NCI-H748 treated with DMSO at 0.1 percent for 48 hours (cell line): ENCODE data around the gene POU6F1.
"Not testable (repeated sequence)": the region's sequence is repeated elsewhere in the genome, so short reads cannot be mapped to it uniquely, and the experiment has no call there.

Experiments
- DNase-seq: peaks from one replicate; lab custom pipeline; 2025; lab: John Stamatoyannopoulos, UW

POU6F1 gene, protein sequence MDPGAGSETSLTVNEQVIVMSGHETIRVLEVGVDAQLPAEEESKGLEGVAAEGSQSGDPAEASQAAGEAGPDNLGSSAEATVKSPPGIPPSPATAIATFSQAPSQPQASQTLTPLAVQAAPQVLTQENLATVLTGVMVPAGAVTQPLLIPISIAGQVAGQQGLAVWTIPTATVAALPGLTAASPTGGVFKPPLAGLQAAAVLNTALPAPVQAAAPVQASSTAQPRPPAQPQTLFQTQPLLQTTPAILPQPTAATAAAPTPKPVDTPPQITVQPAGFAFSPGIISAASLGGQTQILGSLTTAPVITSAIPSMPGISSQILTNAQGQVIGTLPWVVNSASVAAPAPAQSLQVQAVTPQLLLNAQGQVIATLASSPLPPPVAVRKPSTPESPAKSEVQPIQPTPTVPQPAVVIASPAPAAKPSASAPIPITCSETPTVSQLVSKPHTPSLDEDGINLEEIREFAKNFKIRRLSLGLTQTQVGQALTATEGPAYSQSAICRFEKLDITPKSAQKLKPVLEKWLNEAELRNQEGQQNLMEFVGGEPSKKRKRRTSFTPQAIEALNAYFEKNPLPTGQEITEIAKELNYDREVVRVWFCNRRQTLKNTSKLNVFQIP

DNA sequence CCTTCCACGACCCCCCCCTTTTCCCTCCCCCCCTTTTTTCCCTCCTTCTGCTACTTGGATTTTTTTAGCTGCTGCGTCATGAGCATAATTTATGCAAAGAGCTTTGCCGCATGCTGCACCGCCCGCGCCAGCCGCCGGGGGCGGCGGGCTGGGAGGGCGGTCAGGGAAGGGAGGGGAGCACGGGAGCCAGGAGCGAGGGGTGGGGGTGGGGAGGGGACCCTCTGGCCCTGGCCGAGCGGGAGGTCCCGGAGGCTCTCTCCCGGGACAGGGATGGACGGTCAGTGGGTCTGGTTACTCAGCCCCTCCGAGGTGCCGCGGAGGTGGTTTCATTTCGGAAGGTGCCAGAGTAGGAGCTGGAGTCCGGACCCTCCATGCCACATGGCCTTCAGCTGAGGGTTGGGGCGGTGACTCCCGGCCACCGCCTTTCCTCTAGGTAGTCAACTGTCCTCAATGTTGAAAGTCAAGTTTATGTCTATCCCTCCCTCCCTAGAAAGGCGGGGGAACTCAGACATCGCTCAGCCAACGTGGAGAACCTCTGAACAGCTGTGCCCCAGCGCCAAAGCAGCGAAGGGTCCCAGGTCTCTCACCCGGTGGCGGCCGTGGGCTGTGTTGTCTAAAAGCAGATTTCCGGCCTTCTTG is at the start of gene POU6F1:
Gene POU6F1, minus strand, starts transcription at position 95 of the 639 bp plus-strand sequence. CDS start 11,226 bp downstream, outside the sequence.
- no peak for DNase-seq

DNA sequence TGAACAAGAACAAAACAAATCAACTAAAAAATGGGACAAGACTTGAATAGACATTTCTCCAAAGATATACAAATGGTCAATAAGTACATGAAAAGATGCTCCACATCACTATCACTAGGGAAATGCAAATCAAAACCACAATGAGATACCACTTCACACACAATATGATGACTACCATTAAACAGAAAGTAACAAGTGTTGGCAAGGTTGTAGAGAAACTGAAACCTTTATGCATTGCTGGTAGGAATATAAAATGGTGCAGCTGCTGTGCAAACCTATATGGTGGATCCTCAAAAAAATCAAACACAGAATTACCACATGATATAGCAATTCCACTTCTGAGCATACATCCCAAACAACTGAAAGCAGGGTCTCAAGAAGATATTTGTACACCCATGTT is 47.2 kb upstream of the POU6F1 start:
- DNase-seq = no peak

DNA sequence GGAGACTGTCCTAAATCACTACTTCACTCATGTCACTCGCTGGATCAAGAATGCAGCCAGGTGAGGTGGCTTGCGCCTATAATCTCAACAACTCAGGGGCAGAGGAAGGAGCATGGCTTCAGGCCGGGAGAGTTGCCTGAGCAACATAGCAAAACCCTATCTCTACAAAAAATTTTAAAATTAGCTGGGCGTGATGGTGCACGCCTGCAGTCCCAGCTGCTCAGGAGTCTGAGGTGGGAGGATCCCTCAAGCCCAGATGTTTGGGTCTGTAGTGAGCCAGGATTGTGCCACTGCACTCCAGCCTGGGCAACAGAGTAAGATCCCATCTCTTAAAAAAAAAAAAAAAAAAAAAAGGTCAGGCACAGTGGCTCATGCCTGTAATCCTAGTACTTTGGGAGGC is 46.4 kb upstream of the POU6F1 start:
- DNase-seq = no peak

DNA sequence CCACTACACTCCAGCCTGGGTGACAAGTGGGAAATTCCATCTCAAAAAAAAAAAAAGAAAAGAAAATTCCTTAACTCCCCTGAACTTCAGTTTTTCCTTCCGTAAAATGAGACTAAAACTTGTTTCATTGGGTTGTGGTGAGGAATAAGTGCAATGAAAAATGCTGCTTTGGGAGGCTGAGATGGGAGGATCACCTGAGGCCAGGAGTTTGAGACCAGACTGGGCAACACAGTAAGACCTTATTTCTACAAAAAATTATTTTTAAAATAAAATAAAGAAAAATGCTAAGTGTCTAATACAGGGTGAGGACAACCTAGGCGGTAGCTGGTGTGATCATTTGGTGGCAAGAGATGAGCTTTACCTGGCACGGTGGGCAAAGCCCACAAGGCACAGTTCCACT is 45.5 kb upstream of the POU6F1 start:
- no peak for DNase-seq

DNA sequence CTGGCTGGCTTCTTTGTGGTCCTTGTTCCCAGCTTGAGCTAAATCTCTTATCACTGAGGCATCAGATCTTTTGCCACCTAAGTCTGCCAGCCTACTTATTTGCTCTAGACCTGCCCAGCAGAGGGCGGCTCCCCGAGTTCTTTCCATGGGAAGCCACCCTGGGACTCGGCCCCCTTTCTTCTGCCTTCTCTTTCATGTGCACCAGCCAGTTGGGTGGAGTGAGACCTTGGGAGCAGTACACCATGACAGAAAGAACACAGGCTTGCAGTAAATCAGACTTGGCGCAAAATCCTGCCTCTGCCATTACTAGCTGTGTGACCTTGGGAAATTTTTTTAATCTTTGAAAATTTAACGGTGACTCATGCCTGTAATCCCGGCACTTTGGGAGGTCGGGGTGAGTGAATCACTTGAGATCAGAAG is 44.9 kb upstream of the POU6F1 start:
- DNase-seq = no peak

DNA sequence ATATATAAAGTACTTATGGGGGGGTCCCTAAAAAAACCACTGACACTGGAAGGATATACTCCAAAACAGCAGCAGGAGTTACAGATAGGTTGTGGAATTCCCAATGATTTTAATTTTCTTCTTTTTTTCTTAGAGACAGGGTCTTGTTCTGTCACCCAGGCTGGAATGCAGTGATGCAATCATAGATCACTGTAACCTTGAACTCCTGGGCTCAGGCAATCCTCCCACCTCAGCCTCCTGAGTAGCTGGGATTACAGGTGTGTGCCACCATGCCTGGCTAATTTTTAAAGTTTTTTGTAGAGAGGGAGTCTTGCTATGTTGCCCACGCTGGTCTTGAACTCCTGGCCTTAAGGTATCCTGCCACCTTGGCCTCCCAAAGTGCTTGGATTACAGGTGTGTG is 41.7 kb upstream of the POU6F1 start:
- DNase-seq = not testable (repeated sequence)

DNA sequence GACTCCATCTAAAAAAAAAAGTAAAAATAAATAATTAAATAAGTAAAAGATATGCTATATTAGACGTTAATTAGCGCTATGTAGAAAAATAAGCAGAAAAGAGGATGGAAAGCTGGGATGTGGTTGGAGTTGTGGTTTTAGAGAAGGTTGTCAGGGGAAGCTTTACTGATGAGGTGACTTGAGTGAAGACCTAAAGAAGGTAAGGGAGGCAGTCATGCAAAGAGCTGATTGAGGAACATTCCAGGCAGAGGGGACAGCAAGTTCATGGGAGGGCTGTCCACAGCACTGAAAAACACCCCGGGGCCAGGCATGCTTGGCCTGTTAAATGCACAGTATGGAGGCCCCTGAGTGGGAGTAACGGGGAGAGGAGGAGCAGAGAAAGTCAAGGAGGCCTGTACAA is 36.7 kb upstream of the POU6F1 start:
- no peak for DNase-seq

DNA sequence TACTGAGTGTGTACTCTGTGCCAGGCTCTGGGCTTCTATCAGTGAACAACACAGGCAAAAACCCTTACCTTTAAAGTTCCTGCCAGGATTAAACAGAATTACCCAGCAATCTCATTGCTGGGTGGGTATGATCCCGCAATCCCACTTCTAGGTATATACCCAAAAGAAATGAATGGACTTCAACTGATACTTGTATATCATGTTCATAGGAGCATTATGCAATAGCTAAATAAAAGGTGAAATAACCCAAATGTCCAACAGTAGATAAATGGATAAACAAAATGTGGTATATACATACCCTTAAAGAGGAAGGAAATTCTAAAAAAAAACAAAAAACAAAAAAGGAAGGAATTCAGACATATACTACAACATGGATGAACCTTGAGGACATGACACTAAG is 35.4 kb upstream of the POU6F1 start:
- no peak for DNase-seq

DNA sequence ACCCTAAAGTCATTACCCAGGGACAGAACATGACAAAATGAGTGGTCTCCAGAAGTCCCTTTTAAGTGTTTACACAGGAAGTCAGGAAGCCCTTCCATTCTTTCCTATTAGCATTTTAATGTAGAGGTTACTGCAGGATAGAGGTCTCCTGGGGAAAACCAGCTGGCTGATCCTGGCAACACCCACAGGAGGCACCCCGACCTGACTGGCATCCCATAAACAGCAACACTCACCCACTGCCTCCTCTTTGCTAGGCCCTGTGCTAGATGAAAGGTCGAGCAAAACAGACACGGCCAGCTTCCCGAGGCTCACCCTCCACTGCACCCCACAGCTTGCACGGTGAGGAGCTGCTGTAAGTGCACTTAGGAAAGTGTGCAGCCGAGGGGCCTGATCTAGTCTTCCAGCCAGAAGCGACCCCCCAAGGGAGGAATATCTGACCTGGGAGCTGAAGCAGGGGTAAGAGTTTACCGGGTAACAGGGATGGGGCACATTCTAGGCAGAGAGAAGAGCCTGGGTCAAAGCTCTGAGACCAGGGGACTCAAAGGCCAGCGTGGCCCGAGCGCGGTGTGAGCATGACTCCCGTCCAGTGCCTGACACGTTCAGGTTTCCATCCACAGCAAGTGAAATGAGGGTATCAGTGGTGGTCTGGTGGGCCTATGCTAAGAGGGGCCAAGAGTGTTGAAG is 29.8 kb upstream of the POU6F1 start:
- DNase-seq = peak; percentile 33

DNA sequence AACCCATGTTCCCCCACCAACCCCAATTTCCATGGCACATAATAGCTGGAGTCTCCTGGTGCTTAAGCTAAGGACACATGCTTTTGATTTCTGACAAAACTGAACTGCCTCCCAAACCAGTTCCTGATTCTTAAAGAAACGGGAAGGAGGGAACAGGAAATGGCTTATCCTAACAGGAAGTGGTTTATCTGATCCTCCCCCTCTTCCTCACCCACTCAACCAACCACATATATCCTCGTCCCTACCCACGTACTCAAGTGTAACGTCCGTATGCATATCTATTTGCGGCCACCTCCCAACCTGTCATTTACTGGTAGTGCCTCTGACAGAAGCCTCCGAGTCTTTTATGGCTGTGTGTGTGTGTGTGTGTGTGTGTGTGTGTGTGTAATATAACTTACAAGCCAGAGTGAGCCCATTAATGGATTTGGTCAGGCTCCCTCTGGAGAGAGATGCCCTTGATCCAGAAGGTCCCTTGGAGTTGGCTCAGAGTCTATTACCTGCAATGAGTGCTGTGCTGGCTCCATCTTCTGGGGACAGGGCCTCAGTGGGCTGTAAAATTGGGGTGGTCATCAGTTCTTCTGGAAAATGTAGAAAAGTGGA is 28.5 kb upstream of the POU6F1 start:
- no peak for DNase-seq

DNA sequence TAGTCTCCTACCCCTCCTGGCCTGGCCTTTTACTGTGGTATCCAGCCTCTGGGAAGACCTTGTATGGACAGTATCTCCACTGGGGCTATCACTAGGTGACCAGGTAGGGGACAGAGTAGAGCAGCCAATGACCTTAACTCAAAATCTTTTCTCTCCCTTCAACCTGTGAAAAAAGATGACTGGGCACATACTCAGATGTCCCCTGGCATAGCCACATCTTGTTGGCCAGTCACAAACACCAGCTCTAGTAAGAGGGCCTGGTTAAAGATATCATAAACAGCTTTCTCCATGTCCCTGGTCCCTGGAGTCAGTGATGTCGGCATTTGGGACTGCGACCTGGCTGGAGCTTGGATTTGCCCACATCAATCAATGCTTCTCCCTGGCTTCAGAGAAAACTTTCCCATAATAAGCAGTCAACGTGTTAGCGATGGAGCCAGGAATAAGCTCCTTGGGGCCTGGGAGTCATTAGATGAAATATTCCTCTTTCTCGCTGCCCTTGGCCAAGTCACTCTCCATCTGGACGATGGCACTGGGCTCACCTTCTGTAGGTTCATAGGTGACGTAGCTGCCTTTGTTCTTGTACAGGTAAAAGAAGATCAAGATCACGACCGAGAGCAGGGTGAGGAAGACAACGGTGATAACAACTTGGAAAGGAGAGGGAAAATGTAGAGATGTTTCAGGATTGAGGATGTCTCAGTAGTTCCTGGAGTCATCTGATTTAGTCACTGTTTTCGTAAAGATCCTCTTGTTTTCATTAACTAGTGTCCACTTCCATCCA is 27.8 kb upstream of the POU6F1 start:
- no peak for DNase-seq

DNA sequence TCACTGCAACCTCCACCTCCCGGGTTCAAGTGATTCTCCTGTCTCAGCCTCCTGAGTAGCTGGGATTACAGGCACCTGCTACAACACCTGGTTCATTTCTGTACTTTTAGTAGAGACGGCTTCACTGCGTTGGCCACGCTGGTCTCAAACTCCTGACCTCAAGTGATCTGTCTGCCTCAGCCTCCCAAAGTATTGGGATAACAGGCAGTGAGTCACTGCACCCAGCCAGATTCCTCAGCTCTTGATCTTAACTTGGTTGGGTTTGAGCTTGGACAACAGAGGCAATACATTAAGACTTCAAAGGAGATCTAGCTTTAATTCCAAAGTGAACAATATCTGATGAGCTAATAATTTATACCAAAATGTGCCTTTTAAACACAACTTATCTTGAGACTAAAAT is 26.4 kb upstream of the POU6F1 start:
- DNase-seq = no peak

DNA sequence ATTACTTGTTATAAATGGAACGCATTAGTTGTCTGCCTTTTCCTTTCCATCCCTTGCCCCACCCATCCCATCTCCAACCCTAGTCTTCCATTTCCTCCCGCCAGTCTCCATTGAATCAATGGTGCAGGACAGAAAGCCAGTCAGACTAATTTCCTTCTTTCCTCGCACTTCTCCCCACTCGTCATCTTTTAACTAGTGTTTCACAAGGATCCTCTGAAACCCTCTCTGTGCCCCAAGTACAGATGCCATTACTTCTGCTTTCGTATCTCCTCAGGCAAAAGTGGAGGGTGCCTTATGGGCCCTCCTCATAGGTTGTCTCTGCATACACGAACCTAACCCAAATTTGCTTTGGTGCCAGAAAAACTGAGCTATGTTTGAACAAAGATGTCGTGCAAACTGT is 25.0 kb upstream of the POU6F1 start:
- DNase-seq = no peak

DNA sequence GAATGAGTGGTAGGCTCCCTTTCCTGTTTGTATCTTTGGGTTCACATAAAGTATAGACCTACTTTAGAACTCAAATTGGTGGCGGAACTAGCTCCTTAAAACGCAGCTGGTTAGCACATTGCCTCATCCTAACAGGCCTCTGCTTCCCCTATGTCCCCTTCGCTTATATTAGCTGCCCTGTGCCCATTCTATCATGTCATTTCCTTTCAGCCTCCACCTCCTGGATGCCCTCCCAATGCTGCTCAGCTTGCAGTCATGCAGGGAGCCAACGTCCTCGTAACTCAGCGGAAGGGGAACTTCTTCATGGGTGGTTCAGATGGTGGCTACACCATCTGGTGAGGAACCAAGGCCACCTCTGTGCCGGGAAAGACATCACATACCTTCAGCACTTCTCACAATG is 24.3 kb upstream of the POU6F1 start:
- no peak for DNase-seq

DNA sequence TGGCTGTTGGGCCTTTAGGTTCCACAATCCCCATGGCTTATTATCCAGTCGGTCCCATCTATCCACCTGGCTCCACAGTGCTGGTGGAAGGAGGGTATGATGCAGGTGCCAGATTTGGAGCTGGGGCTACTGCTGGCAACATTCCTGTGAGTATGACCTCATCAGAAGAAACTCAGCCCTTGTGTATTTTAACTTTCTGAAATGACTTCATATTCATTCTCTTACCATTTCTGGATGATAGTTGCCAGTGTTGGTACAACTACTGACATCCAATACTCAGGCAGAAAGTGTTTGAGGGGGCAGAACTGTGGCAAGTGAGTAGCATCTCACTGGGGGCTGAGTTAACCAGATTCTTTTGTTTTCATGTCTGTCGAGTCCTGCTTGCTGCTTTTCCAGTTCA is 23.1 kb upstream of the POU6F1 start:
- no peak for DNase-seq

DNA sequence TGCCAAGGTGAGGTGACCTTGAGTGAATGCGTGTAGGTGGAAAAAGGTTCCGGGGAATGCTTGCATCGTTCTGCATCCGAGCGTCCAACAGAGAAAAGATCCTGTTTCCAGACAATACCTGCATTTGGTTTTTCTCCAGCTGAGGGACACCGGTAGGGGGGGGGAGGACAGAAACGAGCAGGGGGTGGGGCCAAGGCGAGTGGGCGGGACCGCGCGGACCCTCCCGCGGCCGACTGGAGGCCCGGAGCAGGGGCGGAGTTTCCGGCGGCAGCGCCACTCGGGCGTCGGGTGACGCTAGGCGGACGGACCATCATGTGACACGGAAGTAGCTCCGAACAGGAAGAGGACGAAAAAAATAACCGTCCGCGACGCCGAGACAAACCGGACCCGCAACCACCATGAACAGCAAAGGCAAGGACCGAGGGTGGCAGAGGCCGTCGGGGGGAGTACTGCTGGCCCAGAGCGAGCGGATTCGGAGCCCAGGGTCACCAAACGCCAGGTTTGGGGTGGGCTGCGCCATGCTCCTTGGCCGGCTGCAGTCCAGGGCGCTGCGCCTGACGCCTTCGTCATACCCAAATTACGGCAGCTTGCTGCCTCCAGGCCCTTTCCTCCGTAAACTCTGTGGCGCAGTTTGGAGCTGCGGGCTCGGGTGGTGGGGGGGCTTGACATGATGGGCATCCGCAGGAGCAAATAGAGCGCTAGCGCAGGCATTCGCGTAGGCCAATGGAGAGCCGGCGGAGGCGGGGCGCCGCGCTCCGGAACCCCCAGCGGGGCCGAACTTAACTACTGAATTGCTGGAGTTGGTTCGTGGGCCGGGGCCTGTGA is 20.9 kb upstream of the POU6F1 start, which contains the start of gene DAZAP2:
Gene DAZAP2, plus strand, starts transcription at position 317 of the 825 bp plus-strand sequence. Its CDS starts 82 bp downstream, at position 399.
- peak; percentile 90 for DNase-seq

DNA sequence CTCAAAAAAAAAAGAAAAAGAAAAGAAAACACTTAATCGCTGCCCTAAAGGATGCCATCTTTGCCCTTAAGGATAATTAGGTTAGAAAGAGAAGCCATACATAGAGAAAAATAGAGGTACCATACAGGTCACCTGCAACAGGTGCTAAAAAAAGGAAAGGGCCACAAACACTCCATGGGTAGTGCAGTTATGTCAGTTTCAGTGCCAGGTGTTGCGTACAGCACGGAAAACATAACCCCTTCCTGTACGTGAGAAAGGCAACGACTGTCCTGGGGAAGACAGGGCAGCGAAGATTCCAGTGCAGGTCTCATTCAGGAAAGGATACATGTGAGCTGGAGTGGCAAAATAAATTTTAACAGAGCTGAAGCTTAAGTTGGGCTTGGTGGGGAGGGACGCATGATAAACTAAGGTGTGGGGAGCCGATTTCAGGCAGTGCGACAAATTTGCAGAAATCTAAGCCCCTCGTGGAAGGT is 20.2 kb upstream of the POU6F1 start:
- DNase-seq = no peak

DNA sequence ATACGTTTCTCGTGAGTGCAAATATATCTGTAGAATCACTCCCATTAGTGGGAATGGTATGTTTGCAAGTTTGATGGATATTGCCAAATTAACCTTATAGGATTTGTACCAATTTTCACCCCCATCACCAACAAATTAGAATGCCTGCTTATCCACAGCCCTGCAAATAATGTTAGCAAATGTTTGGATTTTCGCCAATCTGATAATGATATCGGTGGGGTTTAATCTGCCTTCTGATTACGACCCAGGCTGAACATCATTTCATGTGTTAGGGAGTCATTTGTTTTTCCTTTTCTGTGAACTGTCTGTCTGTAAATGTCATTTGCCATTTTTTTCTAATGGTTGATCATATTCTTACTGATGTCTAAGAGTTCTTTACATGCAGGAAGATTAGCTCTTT is 16.7 kb upstream of the POU6F1 start:
- no peak for DNase-seq

DNA sequence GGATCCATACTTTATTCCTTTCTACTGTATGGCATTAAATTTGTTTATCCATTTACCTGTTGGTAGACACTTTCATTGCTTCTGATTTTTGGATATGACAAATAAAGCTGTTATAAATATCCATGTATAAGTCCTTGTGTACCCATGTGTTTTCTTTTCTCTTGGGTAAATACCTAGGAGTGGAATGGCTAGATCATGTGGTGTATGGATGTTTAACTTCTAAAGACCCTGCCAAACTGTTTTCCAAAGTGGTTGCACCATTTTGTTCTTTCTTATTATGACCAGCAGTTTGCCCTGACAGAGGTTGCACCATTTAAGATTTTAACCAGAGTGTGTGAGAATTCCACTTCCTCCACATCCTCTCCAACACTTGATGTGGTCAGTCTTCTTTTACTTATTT is 14.8 kb upstream of the POU6F1 start:
- DNase-seq = no peak

DNA sequence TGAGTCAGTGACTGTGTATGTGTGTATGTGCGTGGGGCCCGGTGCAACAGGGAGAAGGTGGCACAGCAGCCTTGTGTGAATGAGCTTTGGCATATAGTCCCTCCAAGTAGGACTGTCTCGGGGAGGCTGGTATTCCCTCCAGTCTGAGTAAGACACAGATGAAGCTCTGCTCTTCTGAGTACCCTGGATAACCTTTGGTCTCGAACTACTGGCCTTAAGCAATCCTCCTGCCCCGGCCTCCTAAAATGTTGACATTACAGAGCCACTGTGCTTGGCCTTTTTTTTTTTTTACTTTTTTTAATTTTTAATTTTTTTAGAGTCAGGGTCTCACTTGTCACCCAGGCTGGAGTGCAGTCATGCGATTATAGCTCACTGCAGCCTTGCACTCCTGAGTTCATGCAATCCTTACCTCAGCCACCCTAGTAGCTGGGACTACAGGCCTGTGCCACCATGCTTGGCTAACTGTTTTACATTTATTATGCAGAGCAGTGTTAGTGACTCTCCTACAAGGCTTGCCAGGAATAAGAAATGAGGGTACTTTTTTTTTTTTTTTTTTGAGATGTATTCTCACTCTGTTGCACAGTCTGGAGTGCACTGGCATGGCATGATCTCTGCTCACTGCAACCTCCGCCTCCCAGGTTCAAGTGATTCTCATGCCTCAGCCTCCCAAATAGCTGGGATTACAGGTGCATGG is 11.4 kb upstream of the POU6F1 start:
- DNase-seq = no peak
